ENCODE measurements around the gene ATP5PF. TPM values are rescaled to one million over a fixed set of nuclear protein-coding genes. Genes with fewer than 3 reads are reported as not detected.

ATP5PF gene
- polyA plus RNA-seq, 3 donors, result 200 to 260 (median 210) TPM

DNA sequence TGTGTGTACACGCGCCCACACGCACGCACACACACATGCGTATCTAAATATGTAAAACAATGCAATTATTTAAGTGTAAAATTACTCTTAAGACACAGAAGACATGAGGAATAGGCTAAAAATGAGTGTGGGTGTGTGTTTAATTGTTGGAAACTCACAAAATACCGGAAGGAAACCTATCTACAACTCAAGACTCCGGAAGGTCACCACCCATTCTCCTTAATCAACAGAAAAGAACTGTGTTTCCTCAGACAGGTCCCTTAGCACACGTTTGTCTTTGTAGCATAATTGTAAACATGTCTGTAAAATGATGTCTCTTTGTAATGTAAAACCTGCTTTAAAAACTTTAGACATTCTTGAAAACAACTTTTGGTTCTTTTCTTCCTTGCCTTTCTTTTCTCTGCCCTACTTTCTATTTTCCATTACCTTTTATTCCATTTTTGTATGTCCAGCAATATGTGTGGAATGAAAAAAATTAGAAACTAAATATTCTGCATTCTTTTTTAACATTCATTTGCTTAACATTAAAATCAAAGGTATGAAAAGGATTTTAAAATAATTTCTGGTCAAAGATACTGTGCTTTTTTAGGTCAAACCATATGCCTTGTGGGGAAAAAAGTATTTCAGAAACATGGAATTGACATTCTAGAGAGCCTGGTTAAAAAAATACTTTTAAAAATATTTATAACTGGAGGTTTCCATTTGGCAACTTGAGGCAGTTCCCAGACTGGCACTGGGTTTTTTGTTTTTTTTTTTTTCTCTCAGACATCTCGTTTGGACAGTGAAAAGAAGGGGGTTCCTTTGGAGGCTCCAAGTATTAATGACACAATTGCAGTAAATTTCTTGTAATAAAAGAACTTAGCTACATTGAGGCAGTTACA, 46.2 kb downstream of the ATP5PF start:
- DNase-seq, result peak; percentile 9

DNA sequence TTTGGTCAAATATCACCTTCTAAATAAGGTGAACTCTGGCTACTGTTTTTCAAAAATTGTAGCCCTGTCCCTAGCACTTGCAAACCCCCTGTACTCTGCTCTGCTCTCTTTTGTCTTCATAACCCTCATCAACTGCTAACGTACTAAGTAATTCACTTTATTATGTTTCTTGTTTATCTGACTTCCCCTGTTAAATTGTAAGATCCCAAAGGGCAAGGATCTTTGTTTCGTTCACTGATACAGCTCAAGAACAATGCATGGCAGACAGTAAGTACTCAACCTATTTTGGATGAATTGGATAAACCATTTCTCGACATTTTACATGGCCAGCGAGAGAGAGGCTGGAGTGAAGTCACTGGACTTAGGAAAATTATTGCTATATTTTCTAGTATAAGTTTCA, 46.9 kb downstream of the ATP5PF start:
- DNase-seq, result no peak

- no peak for DNase-seq
Measured at GRCh38 chr21:25682382-25682781, 52.3 kb downstream of the ATP5PF start.

- no peak for DNase-seq
Measured at GRCh38 chr21:25676451-25676850, 58.3 kb downstream of the ATP5PF start.

Other genes starting within 250 kb of the ATP5PF start
- 10 to 100 TPM; 36.2 to 43.0 (median 37.9) TPM for gene MRPL39, start 127.4 kb downstream of the ATP5PF start, polyA plus RNA-seq (ENCODE audit: insufficient read length in 3 of 3)
- gene JAM2, start 95.6 kb downstream of the ATP5PF start, polyA plus RNA-seq (ENCODE audit: insufficient read length in 3 of 3), result 10 to 100 TPM in 2 of 3 donors, 1 to 10 TPM in 1; 9.7 to 10.7 (median 10.6) TPM
- 10 to 100 TPM; 37.2 to 43.4 (median 39.8) TPM for gene GABPA, start 68 bp upstream of the ATP5PF start, polyA plus RNA-seq (ENCODE audit: insufficient read length in 3 of 3)